ENCODE measurements around the gene NDST1.
A peak's percentile ranks its signal among the peaks of the same experiment; 100 is the strongest.

Gene NDST1

GRCh38 chr5:150530423-150530822 is 22.5 kb downstream of the NDST1 start:
- H3K4me3 ChIP-seq (ENCODE audit: low read depth in 1 of 5, low read length in 5 of 5) = no peak overlapping the region
- no peak overlapping the region for H3K27ac ChIP-seq (ENCODE audit: low read depth, low read length)
- no peaks in the 10 kb centered on the region for H3K27me3 ChIP-seq (ENCODE audit: control insufficient read depth in 5 of 5, insufficient read depth in 4 of 5, low read length in 5 of 5)
- H3K4me1 ChIP-seq (ENCODE audit: control insufficient read depth in 5 of 5, insufficient read depth in 5 of 5, low read length in 5 of 5) = peaks cover 0 to 25% (median 2%) of the 10 kb centered on the region in 5 donors
- H3K9me3 ChIP-seq (ENCODE audit: control insufficient read depth in 5 of 5, low read length in 5 of 5) = no peaks in the 10 kb centered on the region
- no peak overlapping the region for H3K9ac ChIP-seq (ENCODE audit: low read length in 5 of 5)
- H3K36me3 ChIP-seq (ENCODE audit: control insufficient read depth in 5 of 5, insufficient read depth in 5 of 5, low read length in 5 of 5) = peaks cover 2 to 72% (median 51%) of the 10 kb centered on the region in 5 donors

- no peak overlapping the region for H3K4me3 ChIP-seq (ENCODE audit: low read depth in 1 of 5, low read length in 5 of 5)
- no peak overlapping the region for H3K27ac ChIP-seq (ENCODE audit: low read depth, low read length)
- peaks cover 2 to 78% (median 56%) of the 10 kb centered on the region in 5 donors for H3K36me3 ChIP-seq (ENCODE audit: control insufficient read depth in 5 of 5, insufficient read depth in 5 of 5, low read length in 5 of 5)
- H3K9ac ChIP-seq (ENCODE audit: low read length in 5 of 5) = peak overlapping the region in 1 of 5 donors; percentile 9
- H3K4me1 ChIP-seq (ENCODE audit: control insufficient read depth in 5 of 5, insufficient read depth in 5 of 5, low read length in 5 of 5) = peaks cover 0 to 25% (median 2%) of the 10 kb centered on the region in 5 donors
- no peaks in the 10 kb centered on the region for H3K27me3 ChIP-seq (ENCODE audit: control insufficient read depth in 5 of 5, insufficient read depth in 4 of 5, low read length in 5 of 5)
- H3K9me3 ChIP-seq (ENCODE audit: control insufficient read depth in 5 of 5, low read length in 5 of 5) = no peaks in the 10 kb centered on the region
Observed at GRCh38 chr5:150530951-150531588, 23.1 kb downstream of the NDST1 start.

- H3K4me1 ChIP-seq (ENCODE audit: control insufficient read depth in 5 of 5, insufficient read depth in 5 of 5, low read length in 5 of 5) = peaks cover 0 to 20% (median 2%) of the 10 kb centered on the region in 5 donors
- no peak overlapping the region for H3K27ac ChIP-seq (ENCODE audit: low read depth, low read length)
- peaks cover 2 to 80% (median 61%) of the 10 kb centered on the region in 5 donors for H3K36me3 ChIP-seq (ENCODE audit: control insufficient read depth in 5 of 5, insufficient read depth in 5 of 5, low read length in 5 of 5)
- H3K27me3 ChIP-seq (ENCODE audit: control insufficient read depth in 5 of 5, insufficient read depth in 4 of 5, low read length in 5 of 5) = no peaks in the 10 kb centered on the region
- H3K9me3 ChIP-seq (ENCODE audit: control insufficient read depth in 5 of 5, low read length in 5 of 5) = no peaks in the 10 kb centered on the region
- H3K4me3 ChIP-seq (ENCODE audit: low read depth in 1 of 5, low read length in 5 of 5) = no peak overlapping the region
- no peak overlapping the region for H3K9ac ChIP-seq (ENCODE audit: low read length in 5 of 5)
Observed at GRCh38 chr5:150531686-150532085, 23.8 kb downstream of the NDST1 start.

GRCh38 chr5:150532151-150532550 is 24.2 kb downstream of the NDST1 start:
- Histone ChIP-seq H3K27ac (ENCODE audit: low read depth, low read length) (no peak overlapping the region), H3K4me1 (ENCODE audit: control insufficient read depth in 5 of 5, insufficient read depth in 5 of 5, low read length in 5 of 5) (peaks cover 0 to 16% (median 2%) of the 10 kb centered on the region in 5 donors), H3K36me3 (ENCODE audit: control insufficient read depth in 5 of 5, insufficient read depth in 5 of 5, low read length in 5 of 5) (peaks cover 2 to 79% (median 62%) of the 10 kb centered on the region in 5 donors)

GRCh38 chr5:150532996-150533395 is 25.1 kb downstream of the NDST1 start:
- no peaks in the 10 kb centered on the region for H3K9me3 ChIP-seq (ENCODE audit: control insufficient read depth in 5 of 5, low read length in 5 of 5)
- H3K27me3 ChIP-seq (ENCODE audit: control insufficient read depth in 5 of 5, insufficient read depth in 4 of 5, low read length in 5 of 5) = no peaks in the 10 kb centered on the region
- H3K4me1 ChIP-seq (ENCODE audit: control insufficient read depth in 5 of 5, insufficient read depth in 5 of 5, low read length in 5 of 5) = peaks cover 0 to 16% (median 0%) of the 10 kb centered on the region in 5 donors
- H3K9ac ChIP-seq (ENCODE audit: low read length in 5 of 5) = no peak overlapping the region
- peaks cover 2 to 79% (median 60%) of the 10 kb centered on the region in 5 donors for H3K36me3 ChIP-seq (ENCODE audit: control insufficient read depth in 5 of 5, insufficient read depth in 5 of 5, low read length in 5 of 5)
- no peak overlapping the region for H3K27ac ChIP-seq (ENCODE audit: low read depth, low read length)
- no peak overlapping the region for H3K4me3 ChIP-seq (ENCODE audit: low read depth in 1 of 5, low read length in 5 of 5)

More at GRCh38 chr5:150532151-150532550, 24.2 kb downstream of the NDST1 start:
- Histone ChIP-seq H3K9me3 (ENCODE audit: control insufficient read depth in 5 of 5, low read length in 5 of 5) (no peaks in the 10 kb centered on the region), H3K4me3 (ENCODE audit: low read depth in 1 of 5, low read length in 5 of 5) (no peak overlapping the region), H3K9ac (ENCODE audit: low read length in 5 of 5) (no peak overlapping the region), H3K27me3 (ENCODE audit: control insufficient read depth in 5 of 5, insufficient read depth in 4 of 5, low read length in 5 of 5) (no peaks in the 10 kb centered on the region)

GRCh38 chr5:150534811-150535210 is 26.9 kb downstream of the NDST1 start:
- no peaks in the 10 kb centered on the region for H3K27me3 ChIP-seq (ENCODE audit: control insufficient read depth in 5 of 5, insufficient read depth in 4 of 5, low read length in 5 of 5)

GRCh38 chr5:150535611-150536010 is 27.7 kb downstream of the NDST1 start:
- Histone ChIP-seq H3K27me3 (ENCODE audit: control insufficient read depth in 5 of 5, insufficient read depth in 4 of 5, low read length in 5 of 5) (no peaks in the 10 kb centered on the region), H3K27ac (ENCODE audit: low read depth, low read length) (no peak overlapping the region), H3K36me3 (ENCODE audit: control insufficient read depth in 5 of 5, insufficient read depth in 5 of 5, low read length in 5 of 5) (peaks cover 5 to 90% (median 82%) of the 10 kb centered on the region in 5 donors), H3K9ac (ENCODE audit: low read length in 5 of 5) (no peak overlapping the region), H3K9me3 (ENCODE audit: control insufficient read depth in 5 of 5, low read length in 5 of 5) (no peaks in the 10 kb centered on the region), H3K4me1 (ENCODE audit: control insufficient read depth in 5 of 5, insufficient read depth in 5 of 5, low read length in 5 of 5) (peaks cover 0 to 5% (median 0%) of the 10 kb centered on the region in 5 donors), H3K4me3 (ENCODE audit: low read depth in 1 of 5, low read length in 5 of 5) (no peak overlapping the region)

More at GRCh38 chr5:150534811-150535210, 26.9 kb downstream of the NDST1 start:
- Histone ChIP-seq H3K27ac (ENCODE audit: low read depth, low read length) (no peak overlapping the region), H3K4me1 (ENCODE audit: control insufficient read depth in 5 of 5, insufficient read depth in 5 of 5, low read length in 5 of 5) (peaks cover 0 to 6% (median 0%) of the 10 kb centered on the region in 5 donors), H3K36me3 (ENCODE audit: control insufficient read depth in 5 of 5, insufficient read depth in 5 of 5, low read length in 5 of 5) (peaks cover 5 to 87% (median 74%) of the 10 kb centered on the region in 5 donors), H3K9me3 (ENCODE audit: control insufficient read depth in 5 of 5, low read length in 5 of 5) (no peaks in the 10 kb centered on the region), H3K9ac (ENCODE audit: low read length in 5 of 5) (no peak overlapping the region), H3K4me3 (ENCODE audit: low read depth in 1 of 5, low read length in 5 of 5) (no peak overlapping the region)

- Histone ChIP-seq H3K9me3 (ENCODE audit: control insufficient read depth in 5 of 5, low read length in 5 of 5) (no peaks in the 10 kb centered on the region), H3K36me3 (ENCODE audit: control insufficient read depth in 5 of 5, insufficient read depth in 5 of 5, low read length in 5 of 5) (peaks cover 9 to 97% (median 90%) of the 10 kb centered on the region in 5 donors), H3K9ac (ENCODE audit: low read length in 5 of 5) (no peak overlapping the region), H3K4me3 (ENCODE audit: low read depth in 1 of 5, low read length in 5 of 5) (no peak overlapping the region), H3K4me1 (ENCODE audit: control insufficient read depth in 5 of 5, insufficient read depth in 5 of 5, low read length in 5 of 5) (peaks cover 0 to 27% (median 14%) of the 10 kb centered on the region in 5 donors), H3K27ac (ENCODE audit: low read depth, low read length) (no peak overlapping the region), H3K27me3 (ENCODE audit: control insufficient read depth in 5 of 5, insufficient read depth in 4 of 5, low read length in 5 of 5) (no peaks in the 10 kb centered on the region)
Observed at GRCh38 chr5:150538007-150538917, 30.3 kb downstream of the NDST1 start.

GRCh38 chr5:150539206-150539605 is 31.3 kb downstream of the NDST1 start:
- Histone ChIP-seq H3K27ac (ENCODE audit: low read depth, low read length) (no peak overlapping the region), H3K9me3 (ENCODE audit: control insufficient read depth in 5 of 5, low read length in 5 of 5) (no peaks in the 10 kb centered on the region), H3K27me3 (ENCODE audit: control insufficient read depth in 5 of 5, insufficient read depth in 4 of 5, low read length in 5 of 5) (no peaks in the 10 kb centered on the region), H3K4me3 (ENCODE audit: low read depth in 1 of 5, low read length in 5 of 5) (no peak overlapping the region), H3K36me3 (ENCODE audit: control insufficient read depth in 5 of 5, insufficient read depth in 5 of 5, low read length in 5 of 5) (peaks cover 9 to 95% (median 89%) of the 10 kb centered on the region in 5 donors), H3K9ac (ENCODE audit: low read length in 5 of 5) (no peak overlapping the region), H3K4me1 (ENCODE audit: control insufficient read depth in 5 of 5, insufficient read depth in 5 of 5, low read length in 5 of 5) (peaks cover 0 to 30% (median 17%) of the 10 kb centered on the region in 5 donors)

GRCh38 chr5:150540042-150540441 is 32.1 kb downstream of the NDST1 start:
- H3K4me1 ChIP-seq (ENCODE audit: control insufficient read depth in 5 of 5, insufficient read depth in 5 of 5, low read length in 5 of 5) = peaks cover 0 to 36% (median 17%) of the 10 kb centered on the region in 5 donors
- H3K36me3 ChIP-seq (ENCODE audit: control insufficient read depth in 5 of 5, insufficient read depth in 5 of 5, low read length in 5 of 5) = peaks cover 7 to 90% (median 86%) of the 10 kb centered on the region in 5 donors
- H3K4me3 ChIP-seq (ENCODE audit: low read depth in 1 of 5, low read length in 5 of 5) = no peak overlapping the region

More at GRCh38 chr5:150540042-150540441, 32.1 kb downstream of the NDST1 start:
- no peak overlapping the region for H3K27ac ChIP-seq (ENCODE audit: low read depth, low read length)
- H3K9me3 ChIP-seq (ENCODE audit: control insufficient read depth in 5 of 5, low read length in 5 of 5) = no peaks in the 10 kb centered on the region
- H3K9ac ChIP-seq (ENCODE audit: low read length in 5 of 5) = no peak overlapping the region
- H3K27me3 ChIP-seq (ENCODE audit: control insufficient read depth in 5 of 5, insufficient read depth in 4 of 5, low read length in 5 of 5) = no peaks in the 10 kb centered on the region

Measured in subcutaneous abdominal adipose tissue (tissue), 5 donors.